ENCODE results near the gene ASIC3. TPM values are rescaled to one million over a fixed set of nuclear protein-coding genes. Genes with fewer than 3 reads are reported as not detected.

ASIC3 gene
- total RNA-seq, 1 experiment from 2014 or later: not detected

- Histone ChIP-seq H3K36me3 (peaks cover 52% of the 10 kb centered on the region), H3K4me1 (replicated peaks) (peaks cover 45% of the 10 kb centered on the region), H3K4me3 (peak overlapping the region; percentile 88), H3K27me3 (replicated peaks) (no peaks in the 10 kb centered on the region), H3K9me3 (replicated peaks) (no peaks in the 10 kb centered on the region), H3K27ac (peak overlapping the region; percentile 10; the same call in 1 of the 2 replicates)
- no peak for DNase-seq (ENCODE audit: low read depth in 1 of 2, low spot score in 2 of 2)
These were observed 33.1 kb downstream of the ASIC3 start for GRCh38 chr7:151081170-151082101.

- H3K27me3 ChIP-seq (replicated peaks): no peaks in the 10 kb centered on the region
- H3K4me3 ChIP-seq: peak overlapping the region; percentile 75
- peak overlapping the region; percentile 33 for H3K27ac ChIP-seq
- H3K9me3 ChIP-seq (replicated peaks): no peaks in the 10 kb centered on the region; the same call in 1 of the 2 replicates
- DNase-seq (ENCODE audit: low read depth in 1 of 2, low spot score in 2 of 2): no peak
- peaks cover 51% of the 10 kb centered on the region for H3K4me1 ChIP-seq (replicated peaks)
- H3K36me3 ChIP-seq: peaks cover 43% of the 10 kb centered on the region
These were observed 34.1 kb downstream of the ASIC3 start for GRCh38 chr7:151082141-151083070.

- peaks cover 59% of the 10 kb centered on the region for H3K4me1 ChIP-seq (replicated peaks)
- no peaks in the 10 kb centered on the region; the same call in 1 of the 2 replicates for H3K9me3 ChIP-seq (replicated peaks)
- no peaks in the 10 kb centered on the region for H3K27me3 ChIP-seq (replicated peaks)
- H3K4me3 ChIP-seq: peak within 1 kb of the TSS; percentile 75
- peak; percentile 60 to 73 for DNase-seq (ENCODE audit: low read depth in 1 of 2, low spot score in 2 of 2)
- peak within 1 kb of the TSS; percentile 33 for H3K27ac ChIP-seq
- H3K36me3 ChIP-seq: peaks cover 38% of the 10 kb centered on the region
These were observed 34.9 kb downstream of the ASIC3 start, which contains the start of gene TMUB1 for GRCh38 chr7:151083071-151083823. TSS of gene TMUB1 (minus strand) at chr7:151083493. CDS start at chr7:151082563, 930 bp downstream.

- Histone ChIP-seq H3K27ac (no peak overlapping the region), H3K4me3 (peak overlapping the region; percentile 75), H3K36me3 (peaks cover 33% of the 10 kb centered on the region), H3K9me3 (replicated peaks) (no peaks in the 10 kb centered on the region; the same call in 1 of the 2 replicates), H3K4me1 (replicated peaks) (peaks cover 65% of the 10 kb centered on the region), H3K27me3 (replicated peaks) (no peaks in the 10 kb centered on the region)
- no peak for DNase-seq (ENCODE audit: low read depth in 1 of 2, low spot score in 2 of 2)
These were observed 35.5 kb downstream of the ASIC3 start for GRCh38 chr7:151083824-151084160.

GRCh38 chr7:151085329-151085690 lies 37.0 kb downstream of the ASIC3 start:
- Histone ChIP-seq H3K4me3 (peak overlapping the region; percentile 58; the same call in 1 of the 2 replicates), H3K4me1 (replicated peaks) (peaks cover 67% of the 10 kb centered on the region), H3K27me3 (replicated peaks) (no peaks in the 10 kb centered on the region), H3K9me3 (replicated peaks) (no peaks in the 10 kb centered on the region; the same call in 1 of the 2 replicates), H3K27ac (no peak overlapping the region), H3K36me3 (peaks cover 21% of the 10 kb centered on the region)
- DNase-seq (ENCODE audit: low read depth in 1 of 2, low spot score in 2 of 2): no peak

- Histone ChIP-seq H3K36me3 (peaks cover 16% of the 10 kb centered on the region), H3K27me3 (replicated peaks) (no peaks in the 10 kb centered on the region), H3K27ac (peak within 1 kb of the TSS; percentile 10; the same call in 1 of the 2 replicates), H3K4me1 (replicated peaks) (peaks cover 64% of the 10 kb centered on the region), H3K9me3 (replicated peaks) (no peaks in the 10 kb centered on the region; the same call in 1 of the 2 replicates), H3K4me3 (peak within 1 kb of the TSS; percentile 58)
- peak; percentile 74 to 89 for DNase-seq (ENCODE audit: low read depth in 1 of 2, low spot score in 2 of 2)
These were observed 37.6 kb downstream of the ASIC3 start, which contains the start of gene AGAP3 for GRCh38 chr7:151085691-151086620. TSS of gene AGAP3 (plus strand) at chr7:151086475. CDS start at chr7:151086742, 267 bp downstream.

- peak in 1 of 2 experiments; percentile 58 for DNase-seq (ENCODE audit: low read depth in 1 of 2, low spot score in 2 of 2)
- Histone ChIP-seq H3K36me3 (peaks cover 8% of the 10 kb centered on the region), H3K27ac (no peak overlapping the region; the same call in 1 of the 2 replicates), H3K27me3 (replicated peaks) (no peaks in the 10 kb centered on the region), H3K4me1 (replicated peaks) (peaks cover 56% of the 10 kb centered on the region), H3K4me3 (peak overlapping the region; percentile 58), H3K9me3 (replicated peaks) (no peaks in the 10 kb centered on the region; the same call in 1 of the 2 replicates)
These were observed 38.5 kb downstream of the ASIC3 start for GRCh38 chr7:151086802-151087244.

- H3K4me3 ChIP-seq: peak overlapping the region; percentile 58
- H3K9me3 ChIP-seq (replicated peaks): no peaks in the 10 kb centered on the region; the same call in 1 of the 2 replicates
- peak in 1 of 2 experiments; percentile 72 for DNase-seq (ENCODE audit: low read depth in 1 of 2, low spot score in 2 of 2)
- peaks cover 50% of the 10 kb centered on the region for H3K4me1 ChIP-seq (replicated peaks)
- H3K27me3 ChIP-seq (replicated peaks): no peaks in the 10 kb centered on the region
- peak overlapping the region; percentile 46 for H3K27ac ChIP-seq
- peaks cover 4% of the 10 kb centered on the region; the same call in 1 of the 2 replicates for H3K36me3 ChIP-seq
These were observed 39.1 kb downstream of the ASIC3 start for GRCh38 chr7:151087245-151088018.

GRCh38 chr7:151088019-151088855 lies 39.9 kb downstream of the ASIC3 start:
- H3K36me3 ChIP-seq: peaks cover 4% of the 10 kb centered on the region; the same call in 1 of the 2 replicates
- peak overlapping the region; percentile 52 for H3K27ac ChIP-seq
- peak in 1 of 2 experiments; percentile 42 for DNase-seq (ENCODE audit: low read depth in 1 of 2, low spot score in 2 of 2)
- peak overlapping the region; percentile 58 for H3K4me3 ChIP-seq
- peaks cover 46% of the 10 kb centered on the region for H3K4me1 ChIP-seq (replicated peaks)
- no peaks in the 10 kb centered on the region for H3K27me3 ChIP-seq (replicated peaks)
- no peaks in the 10 kb centered on the region; the same call in 1 of the 2 replicates for H3K9me3 ChIP-seq (replicated peaks)

- peak overlapping the region; percentile 52 for H3K27ac ChIP-seq
- peak; percentile 89 to 90 for DNase-seq (ENCODE audit: low read depth in 1 of 2, low spot score in 2 of 2)
- peak overlapping the region; percentile 58 for H3K4me3 ChIP-seq
- H3K36me3 ChIP-seq: peaks cover 4% of the 10 kb centered on the region; the same call in 1 of the 2 replicates
- H3K27me3 ChIP-seq (replicated peaks): no peaks in the 10 kb centered on the region
- no peaks in the 10 kb centered on the region; the same call in 1 of the 2 replicates for H3K9me3 ChIP-seq (replicated peaks)
- H3K4me1 ChIP-seq (replicated peaks): peaks cover 40% of the 10 kb centered on the region
These were observed 40.7 kb downstream of the ASIC3 start for GRCh38 chr7:151088856-151089699.

Measured in SJSA1 (cell line).